HG03103 (cell line): Measurements from ENCODE around the gene TRPM5.
A peak's percentile ranks its signal among the peaks of the same experiment; 100 is the strongest.

ENCODE experiments used
- ATAC-seq: cut with Tn5 transposase; IDR thresholded peaks from one replicate; pipeline ENCODE4 v1.9.1; 2021; ENCODE audit warnings: low read depth; ENCODE audit not compliant: unreplicated experiment

Gene TRPM5

DNA sequence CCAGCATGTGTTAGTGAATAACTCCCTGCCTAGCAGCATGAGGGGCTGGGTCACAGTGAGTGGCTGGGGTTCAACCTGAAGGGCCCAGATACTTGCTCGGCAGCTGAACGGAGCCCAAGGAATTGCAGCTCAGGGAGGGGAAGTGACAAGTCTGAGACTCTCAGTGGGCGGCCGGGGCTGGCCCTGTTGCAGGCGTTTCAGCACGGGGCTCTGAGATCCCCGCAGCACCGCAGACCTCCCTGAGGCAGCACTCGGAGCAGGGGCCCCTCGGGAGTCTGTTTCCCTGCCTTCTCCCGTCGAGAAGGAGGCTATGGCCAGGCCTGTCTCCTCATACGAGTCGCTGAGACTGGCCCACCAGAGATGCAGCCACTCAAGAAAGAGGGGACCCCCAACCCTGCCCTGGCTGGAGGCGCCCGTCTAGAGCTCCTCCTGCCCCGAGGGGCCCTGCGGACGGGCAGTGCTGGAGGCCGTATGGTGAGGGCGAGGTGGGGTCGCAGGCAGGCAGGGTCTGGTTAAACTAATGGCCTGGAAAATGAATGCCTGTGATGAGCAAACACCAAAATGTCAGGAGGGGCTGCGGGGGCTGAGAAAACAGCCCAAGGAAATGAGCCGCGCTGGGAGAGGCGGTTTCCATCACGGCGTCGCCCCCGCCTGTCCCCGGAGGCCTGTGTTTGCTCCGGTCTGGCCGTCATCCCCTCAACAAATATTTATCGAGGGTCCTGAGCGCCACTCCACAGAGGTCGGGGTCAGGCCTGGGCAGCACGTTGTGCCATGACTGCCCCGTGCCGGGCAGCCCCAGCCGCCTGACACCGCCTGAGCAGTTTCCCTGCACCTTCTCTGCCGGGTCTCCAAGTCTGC, 34.5 kb downstream of the TRPM5 start:
- no peak for ATAC-seq

DNA sequence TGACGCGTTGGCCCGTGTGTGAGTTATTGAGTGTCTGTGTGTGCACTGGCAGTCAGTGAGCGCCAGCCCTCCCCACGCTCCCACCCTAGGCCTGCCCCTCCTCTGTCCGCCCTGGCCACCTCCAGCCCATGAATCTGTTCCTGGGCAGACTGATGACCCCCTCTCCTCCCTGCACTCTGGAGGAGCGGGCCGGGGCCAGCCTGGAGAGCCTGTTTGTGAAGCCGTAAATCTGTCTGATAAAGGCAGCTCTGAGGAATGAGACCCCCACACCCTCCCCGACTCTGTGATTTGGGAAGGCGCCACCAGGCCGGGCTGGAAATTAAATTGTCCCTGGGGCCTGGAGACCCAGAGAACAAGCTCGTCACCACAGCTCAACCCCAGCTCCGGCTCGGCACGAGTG, 35.2 kb downstream of the TRPM5 start:
- ATAC-seq, result no peak

DNA sequence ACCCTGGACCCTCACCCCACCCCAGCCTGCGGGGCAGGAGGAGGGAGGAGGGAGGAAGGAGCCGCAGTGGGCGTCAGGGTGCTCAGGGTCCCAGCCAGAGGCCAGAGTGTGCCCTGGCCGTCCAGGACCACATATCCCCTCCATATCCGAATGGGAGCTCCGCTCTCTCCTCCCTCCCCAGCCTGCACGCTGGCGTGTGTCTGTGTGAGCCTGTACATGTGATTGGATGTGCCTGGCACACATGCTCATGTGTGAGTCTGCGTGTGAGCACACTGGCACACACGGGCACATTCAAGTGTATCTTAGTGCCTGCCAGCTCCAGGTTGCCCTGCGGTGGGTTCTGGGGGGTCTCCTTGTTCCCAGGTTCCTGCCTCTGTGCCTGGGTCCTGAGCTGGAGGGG, 35.6 kb downstream of the TRPM5 start:
- no peak for ATAC-seq

DNA sequence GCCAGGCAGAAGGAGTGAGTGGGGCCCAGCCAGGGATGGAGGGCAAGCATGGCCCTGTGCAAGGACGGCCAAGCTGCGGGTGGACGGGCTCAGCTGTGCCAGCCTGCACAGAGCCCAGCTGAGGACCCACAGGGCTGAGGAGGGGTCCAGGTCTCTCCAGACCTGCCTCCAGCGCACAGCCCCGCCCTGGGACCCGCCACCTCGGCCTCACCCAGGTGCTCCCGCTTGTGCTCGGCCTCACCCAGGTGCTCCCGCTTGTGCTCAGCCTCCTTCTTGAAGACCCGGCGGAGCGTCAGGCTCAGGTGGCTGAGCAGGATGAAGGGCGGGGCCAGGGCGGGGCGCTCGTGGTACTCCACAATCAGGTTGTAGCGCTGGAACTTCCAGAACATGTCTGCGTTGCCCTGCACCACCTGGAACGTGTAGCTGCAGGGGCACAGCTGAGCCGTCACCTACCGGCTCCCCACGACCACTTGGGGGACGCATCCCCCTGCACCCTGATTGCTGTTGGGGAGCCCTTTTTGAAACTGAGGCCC, 37.4 kb downstream of the TRPM5 start:
- ATAC-seq, result no peak

DNA sequence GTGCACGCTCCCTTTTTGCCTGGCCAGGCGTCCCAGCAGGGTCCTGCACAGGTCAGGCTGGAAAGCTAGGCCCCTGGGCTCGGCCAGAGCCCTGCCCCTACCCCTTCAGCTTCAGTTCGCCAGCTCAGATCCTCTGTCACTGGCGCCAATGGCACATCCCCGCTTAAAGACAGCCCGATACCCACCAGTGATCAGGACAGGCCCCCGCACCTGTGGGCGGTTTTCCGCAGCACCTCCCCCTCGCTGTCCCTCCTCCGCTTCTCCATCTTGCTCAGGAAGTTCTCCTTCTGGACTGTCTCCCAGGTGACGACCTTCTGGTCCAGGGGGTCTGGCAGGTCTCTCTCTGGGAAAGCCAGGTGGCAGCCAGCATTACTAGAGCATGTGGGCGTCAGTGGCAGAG, 37.9 kb downstream of the TRPM5 start:
- no peak for ATAC-seq

DNA sequence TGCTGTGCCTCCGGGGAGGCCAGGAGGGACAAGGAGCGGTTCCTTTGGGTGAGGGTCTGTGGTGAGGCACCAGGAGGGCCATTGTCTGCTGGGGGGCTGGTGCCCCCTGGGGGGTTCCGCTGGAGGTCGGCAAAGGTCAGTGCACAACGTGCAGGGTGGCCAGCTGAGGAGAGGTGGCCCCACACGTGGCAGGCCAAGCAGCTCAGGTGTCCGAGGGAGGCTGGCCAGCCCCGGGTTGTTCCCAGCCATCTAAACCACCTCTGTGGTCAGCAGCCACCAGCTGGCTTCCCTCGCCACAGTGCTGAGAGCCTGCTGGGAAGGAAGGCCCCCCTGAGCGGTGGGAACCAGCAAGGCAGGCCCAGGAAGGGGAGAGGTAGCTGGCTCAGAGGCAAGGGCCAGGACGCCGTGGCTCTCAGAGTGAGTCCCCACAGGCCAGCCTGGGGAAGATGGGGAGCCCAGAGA, 39.5 kb downstream of the TRPM5 start:
- ATAC-seq, result no peak

DNA sequence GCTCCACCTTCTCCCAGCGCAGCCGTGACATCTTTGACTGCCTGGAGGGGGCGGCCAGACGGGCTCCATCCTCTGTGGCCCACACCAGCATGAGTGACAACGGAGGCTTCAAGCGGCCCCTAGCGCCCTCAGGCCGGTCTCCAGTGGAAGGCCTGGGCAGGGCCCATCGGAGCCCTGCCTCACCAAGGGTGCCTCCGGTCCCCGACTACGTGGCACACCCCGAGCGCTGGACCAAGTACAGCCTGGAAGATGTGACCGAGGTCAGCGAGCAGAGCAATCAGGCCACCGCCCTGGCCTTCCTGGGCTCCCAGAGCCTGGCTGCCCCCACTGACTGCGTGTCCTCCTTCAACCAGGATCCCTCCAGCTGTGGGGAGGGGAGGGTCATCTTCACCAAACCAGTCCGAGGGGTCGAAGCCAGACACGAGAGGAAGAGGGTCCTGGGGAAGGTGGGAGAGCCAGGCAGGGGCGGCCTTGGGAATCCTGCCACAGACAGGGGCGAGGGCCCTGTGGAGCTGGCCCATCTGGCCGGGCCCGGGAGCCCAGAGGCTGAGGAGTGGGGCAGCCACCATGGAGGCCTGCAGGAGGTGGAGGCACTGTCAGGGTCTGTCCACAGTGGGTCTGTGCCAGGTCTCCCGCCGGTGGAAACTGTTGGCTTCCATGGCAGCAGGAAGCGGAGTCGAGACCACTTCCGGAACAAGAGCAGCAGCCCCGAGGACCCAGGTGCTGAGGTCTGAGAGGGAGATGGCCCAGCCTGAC, 41.2 kb downstream of the TRPM5 start:
- no peak for ATAC-seq

DNA sequence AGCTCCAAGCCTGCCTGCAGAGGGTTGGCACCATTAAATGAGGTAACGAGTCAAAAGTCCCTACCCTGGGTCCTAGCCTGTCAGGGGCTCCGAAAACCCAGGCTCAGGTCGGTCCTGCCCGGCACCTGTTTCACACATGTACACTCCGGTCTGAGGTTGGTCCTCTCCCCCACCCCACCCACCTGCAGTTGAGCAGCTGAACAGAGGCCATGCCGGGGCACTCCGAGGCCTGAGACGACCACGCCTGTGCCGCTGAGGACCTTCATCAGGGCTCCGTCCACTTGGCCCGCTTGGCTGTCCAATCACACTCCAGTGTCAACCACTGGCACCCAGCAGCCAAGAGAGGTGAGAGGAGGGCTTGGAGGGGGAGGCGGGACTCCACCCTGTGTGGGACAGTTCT, 42.2 kb downstream of the TRPM5 start:
- ATAC-seq, result no peak

DNA sequence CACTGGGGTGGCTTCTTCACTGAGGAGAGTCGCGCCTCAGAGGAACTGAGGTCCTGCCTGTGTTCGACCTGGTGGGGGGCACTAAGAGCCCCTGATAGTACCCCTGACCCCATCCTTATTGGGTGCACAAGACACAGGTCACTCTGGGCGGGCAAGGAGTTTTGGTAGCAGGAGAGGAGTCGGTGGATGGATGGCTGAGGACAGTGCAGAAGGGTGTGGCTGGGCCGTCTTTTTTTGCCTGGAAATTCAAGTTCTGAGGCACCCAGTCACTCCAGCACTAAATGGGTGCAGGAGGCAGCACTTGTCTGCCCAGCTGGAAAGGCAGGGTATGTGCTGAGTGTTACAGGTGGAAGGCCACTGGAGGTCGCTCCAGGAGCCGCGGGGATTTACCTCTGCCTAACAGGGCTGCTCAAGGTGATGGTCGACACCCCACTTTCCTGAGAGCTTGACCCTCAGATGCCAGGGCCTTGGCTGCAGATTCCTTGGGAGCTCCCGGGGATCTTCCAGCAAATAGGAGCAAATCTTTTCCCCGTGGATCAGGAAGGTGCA, 42.8 kb downstream of the TRPM5 start:
- ATAC-seq, result no peak

DNA sequence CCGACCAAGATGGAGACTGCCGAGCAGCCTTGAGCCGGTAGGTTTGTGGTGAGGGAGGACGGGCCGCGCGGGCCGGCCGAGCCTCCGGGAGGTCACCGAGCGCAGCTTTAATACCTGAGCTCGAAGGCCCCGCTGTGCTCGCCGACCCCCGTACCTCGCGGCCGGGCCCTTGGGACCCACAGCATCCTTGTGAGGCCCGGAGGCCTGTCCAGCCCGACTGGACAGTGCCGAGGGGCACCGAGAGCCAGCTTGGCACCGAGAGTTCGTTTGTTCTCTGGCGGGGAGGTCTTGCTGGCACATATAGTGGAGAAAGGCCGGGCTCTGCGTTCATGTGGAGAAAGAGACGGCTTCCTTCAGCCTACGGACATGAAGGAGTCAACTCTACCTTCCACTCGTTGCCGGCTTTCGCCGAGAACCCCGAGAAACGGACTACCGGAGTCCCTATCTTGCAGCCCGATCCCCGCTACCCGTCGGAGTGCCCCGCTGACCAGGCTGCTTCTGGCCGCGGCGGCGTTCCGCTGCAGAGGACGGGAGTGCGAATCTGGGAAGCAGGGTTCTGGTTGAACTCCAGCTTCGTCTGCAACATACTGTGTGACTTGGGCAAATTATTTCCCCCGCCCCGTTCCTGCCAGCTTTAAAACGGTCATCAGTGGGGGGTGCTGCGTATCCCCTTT, 43.4 kb downstream of the TRPM5 start:
- ATAC-seq, result no peak

DNA sequence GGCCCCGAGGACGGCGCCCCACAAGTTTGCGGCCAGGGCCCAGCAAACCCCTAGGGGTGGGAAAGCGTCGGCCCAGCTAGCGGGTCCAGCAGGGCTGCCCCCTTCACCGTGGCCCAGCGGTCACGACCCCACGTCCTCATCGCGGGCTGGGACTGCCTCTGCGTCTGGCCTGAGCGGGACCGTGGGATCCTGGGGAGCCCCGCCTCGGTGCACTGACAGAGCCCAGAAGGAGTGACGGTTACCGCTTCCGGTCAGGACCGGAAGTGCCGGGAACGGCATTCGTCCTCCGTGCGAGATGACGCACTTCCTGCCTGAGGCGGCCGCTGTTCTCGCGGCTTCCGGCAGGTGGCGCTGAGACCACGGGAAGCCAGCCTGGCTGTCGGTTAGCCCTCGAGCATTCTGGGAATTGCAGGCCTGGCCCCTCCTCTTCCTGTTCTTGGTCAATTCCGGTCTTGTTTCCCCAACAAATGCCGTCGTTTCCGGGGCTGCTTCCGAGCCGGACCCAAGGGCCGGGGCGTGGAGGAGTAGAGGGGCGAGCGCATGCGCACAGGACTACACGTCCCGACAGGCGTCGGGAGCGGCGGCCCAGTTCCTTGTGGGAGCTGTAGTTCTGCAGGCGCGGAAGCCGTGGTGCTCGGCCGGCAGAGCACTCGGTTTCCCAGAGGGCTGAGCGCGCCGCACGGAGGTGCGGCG, 44.1 kb downstream of the TRPM5 start, which contains the start of gene TSSC4:
TSSC4 (plus strand) TSS at position 682 of the 693 bp plus-strand sequence. CDS start 1,884 bp downstream, outside the sequence.
- ATAC-seq, result peak; percentile 71

DNA sequence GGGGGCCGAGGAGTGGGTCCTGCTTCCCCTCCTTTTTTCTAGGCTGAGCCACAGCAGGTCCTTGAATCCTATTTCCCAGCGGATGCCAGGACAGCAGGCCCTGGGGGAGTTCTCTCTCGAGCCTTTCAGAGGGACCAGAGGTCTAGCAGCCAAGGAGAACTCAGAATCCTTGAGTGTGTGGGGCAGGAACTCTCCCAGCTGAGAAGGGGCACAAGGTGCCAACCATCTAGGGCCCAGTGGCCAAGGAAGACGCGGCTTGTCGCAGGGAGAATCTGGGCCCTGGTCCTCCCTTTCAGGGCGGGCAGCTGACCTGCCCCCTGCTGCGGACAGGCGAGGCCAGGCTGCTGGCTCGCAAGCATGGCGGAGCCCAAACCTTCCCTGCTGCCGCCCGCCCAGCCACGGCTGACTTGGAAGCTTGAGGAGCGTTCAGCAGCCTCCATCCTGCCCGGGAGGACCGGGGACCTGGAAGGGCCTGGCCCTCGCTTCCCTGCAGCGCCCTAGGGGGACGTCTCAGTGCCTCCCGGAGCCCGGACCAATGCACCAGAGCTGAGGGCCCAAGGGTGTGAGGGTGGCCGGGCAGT, 44.7 kb downstream of the TRPM5 start:
- no peak for ATAC-seq

DNA sequence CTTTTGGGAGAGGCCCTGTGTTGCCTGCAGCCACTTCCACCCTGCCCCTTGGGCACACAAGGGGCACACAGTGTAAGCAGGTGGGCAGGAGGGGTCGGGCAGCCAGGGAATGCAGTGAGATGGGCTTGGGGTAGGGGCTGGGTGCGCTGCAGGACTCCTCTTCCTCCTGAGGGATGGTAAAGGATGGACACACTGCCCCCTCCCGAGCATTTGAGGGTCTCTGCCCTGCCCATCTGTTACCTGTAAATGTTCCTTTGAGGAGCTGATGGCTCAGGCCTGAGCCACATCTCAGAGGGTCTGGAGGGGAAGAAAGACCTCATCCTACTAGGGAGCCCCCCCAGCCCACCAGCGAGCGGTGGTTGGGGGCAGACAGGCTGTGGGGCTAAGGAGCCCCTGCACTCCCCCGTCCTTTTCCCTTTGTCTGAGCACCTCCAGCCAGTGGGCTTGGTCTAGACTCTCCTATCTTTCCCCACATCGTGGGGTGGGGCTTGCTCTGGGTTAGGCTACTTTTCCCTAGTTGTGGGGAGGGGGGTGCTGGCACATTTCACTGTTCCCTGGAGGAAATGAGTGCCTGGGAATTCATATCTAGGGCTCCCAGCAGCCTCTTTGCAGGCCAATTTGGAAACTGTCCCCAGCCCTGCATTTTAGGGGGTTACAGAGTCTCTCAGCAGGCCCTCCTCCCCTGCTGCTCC, 45.5 kb downstream of the TRPM5 start:
- ATAC-seq, result no peak

DNA sequence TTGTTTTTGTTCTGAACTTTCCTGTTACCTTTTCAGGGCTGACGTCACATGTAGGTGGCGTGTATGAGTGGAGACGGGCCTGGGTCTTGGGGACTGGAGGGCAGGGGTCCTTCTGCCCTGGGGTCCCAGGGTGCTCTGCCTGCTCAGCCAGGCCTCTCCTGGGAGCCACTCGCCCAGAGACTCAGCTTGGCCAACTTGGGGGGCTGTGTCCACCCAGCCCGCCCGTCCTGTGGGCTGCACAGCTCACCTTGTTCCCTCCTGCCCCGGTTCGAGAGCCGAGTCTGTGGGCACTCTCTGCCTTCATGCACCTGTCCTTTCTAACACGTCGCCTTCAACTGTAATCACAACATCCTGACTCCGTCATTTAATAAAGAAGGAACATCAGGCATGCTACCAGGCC, 47.3 kb downstream of the TRPM5 start:
- no peak for ATAC-seq

DNA sequence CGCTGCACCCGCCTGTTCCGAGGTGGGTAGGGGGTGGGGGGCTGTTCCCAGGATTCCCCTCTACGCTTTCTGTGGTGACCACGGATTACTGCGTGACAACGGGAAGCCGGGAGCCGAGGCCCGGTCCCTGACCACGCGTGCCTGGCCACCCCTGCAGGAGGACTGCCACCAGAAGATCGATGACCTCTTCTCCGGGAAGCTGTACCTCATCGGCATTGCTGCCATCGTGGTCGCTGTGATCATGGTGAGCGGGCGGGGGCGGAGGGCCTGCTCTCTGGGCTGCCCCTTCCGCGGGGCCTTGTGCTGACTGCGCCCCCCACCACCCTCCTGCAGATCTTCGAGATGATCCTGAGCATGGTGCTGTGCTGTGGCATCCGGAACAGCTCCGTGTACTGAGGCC, 47.8 kb downstream of the TRPM5 start:
- no peak for ATAC-seq

DNA sequence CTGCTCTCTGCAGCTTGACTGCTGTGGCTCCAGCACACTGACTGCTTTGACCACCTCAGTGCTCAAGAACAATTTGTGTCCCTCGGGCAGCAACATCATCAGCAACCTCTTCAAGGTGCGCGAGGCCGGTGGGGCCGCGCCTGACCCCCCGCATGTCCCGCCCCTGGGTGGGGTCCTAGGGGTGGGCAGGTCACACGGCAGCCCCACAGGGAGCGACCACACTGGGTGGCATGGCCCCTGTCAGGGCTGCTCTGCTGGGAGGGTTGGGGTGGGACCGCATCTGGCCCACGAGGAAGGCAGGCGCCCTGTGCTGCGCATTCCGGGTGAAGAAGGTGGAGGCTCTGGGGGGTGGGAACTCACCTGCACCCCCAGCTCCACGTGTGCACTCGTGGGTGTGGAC, 48.5 kb downstream of the TRPM5 start:
- no peak for ATAC-seq

DNA sequence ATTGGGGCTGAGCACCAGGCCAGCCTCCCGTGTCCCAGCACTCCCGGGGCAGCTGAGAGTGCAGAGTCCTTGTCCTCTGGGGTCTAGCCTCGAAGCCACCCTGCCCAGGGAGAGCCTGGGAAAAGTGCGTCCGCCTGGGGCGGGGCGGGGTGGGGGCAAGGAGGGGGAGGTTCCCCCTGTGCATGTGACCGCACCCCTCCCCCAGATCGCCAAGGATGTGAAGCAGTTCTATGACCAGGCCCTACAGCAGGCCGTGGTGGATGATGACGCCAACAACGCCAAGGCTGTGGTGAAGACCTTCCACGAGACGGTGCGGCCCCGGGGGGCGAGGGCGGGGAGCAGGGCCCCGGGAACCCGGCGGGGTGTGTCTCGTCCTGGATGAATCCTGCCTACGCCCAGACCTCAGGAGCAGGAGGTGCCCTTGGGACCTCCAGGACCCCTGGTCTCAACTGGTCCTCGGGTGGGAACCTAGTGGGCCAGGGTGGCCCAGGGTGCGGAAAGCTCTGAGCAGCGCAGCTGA, 49.0 kb downstream of the TRPM5 start:
- no peak for ATAC-seq

DNA sequence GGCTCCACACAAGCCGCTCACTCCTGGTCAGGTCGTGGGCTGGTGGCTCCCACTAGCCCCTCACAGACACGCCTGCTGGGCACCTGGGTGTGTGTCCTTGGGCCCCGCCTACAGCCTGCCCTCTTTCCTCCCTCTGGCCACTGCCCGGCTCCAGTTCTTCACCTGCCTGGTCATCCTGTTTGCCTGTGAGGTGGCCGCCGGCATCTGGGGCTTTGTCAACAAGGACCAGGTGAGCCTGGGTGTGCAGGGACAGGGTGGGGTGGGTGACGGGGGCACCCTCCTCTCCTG, 49.6 kb downstream of the TRPM5 start:
- ATAC-seq, result no peak
